Activated CD8-positive, alpha-beta T cell treated with anti-CD3 and anti-CD28 coated beads for 36 hours (primary cell): ENCODE data around the gene MAEA. TPM values are rescaled to one million over a fixed set of nuclear protein-coding genes. Genes with fewer than 3 reads are reported as not detected.

Experiments used
- ATAC-seq: fragments of 200-7000 bp; cut with Tn5 transposase; one replicate; pipeline ENCODE4 v1.10.0; 2021; ENCODE audit warnings: mild to moderate bottlenecking, moderate library complexity
- CTCF ChIA-PET: fragments of 350-600 bp; sonication (Branson Sonifier 250); formaldehyde crosslinking; loops from one replicate; lab custom pipeline; 2021; ENCODE audit warnings: antibody characterized with exemption; lab: Charles Lee
- POLR2A ChIA-PET: fragments of 350-600 bp; sonication (Branson Sonifier 250); formaldehyde crosslinking; loops from one replicate; lab custom pipeline; 2021; ENCODE audit warnings: antibody characterized with exemption; lab: Charles Lee
- DNase-seq: peaks from one replicate; pipeline ENCODE4 v3.0.0-alpha.2; 2020
- H3K27ac Mint-ChIP-seq: one replicate; pipeline ENCODE4 v1.8.0; 2021; ENCODE audit warnings: mild to moderate bottlenecking, mixed read lengths
- H3K27me3 Mint-ChIP-seq: one replicate; pipeline ENCODE4 v1.8.0; 2021; ENCODE audit warnings: mixed read lengths
- H3K36me3 Mint-ChIP-seq: one replicate; pipeline ENCODE4 v1.8.0; 2021; ENCODE audit warnings: low read depth, mixed read lengths
- H3K4me1 Mint-ChIP-seq: one replicate; pipeline ENCODE4 v1.8.0; 2021; ENCODE audit warnings: low read depth, mixed read lengths
- H3K4me3 Mint-ChIP-seq: one replicate; pipeline ENCODE4 v1.8.0; 2021; ENCODE audit warnings: mild to moderate bottlenecking, moderate library complexity, mixed read lengths
- H3K9me3 Mint-ChIP-seq: one replicate; pipeline ENCODE4 v1.8.0; 2021; ENCODE audit warnings: mixed read lengths
- CTCF ChIP-seq: fragments of 200-600 bp; IDR thresholded peaks from one replicate; pipeline ENCODE4 v1.8.0; 2022; ENCODE audit warnings: antibody characterized with exemption, mild to moderate bottlenecking
- intact Hi-C: fragments of 100-400 bp; cut with micrococcal nuclease; formaldehyde crosslinking; loops from one replicate; pipeline ENCODE4 v1.10.0; 2022
- total RNA-seq, 2 experiments: library from RNA; stranded (reverse); gene quantifications; one replicate each; pipeline ENCODE4 v1.2.3, GENCODE V29; 2021

The MAEA gene
- total RNA-seq, 2 experiments from 2014 or later: 32.3 to 37.0 TPM

- Mint-ChIP-seq H3K4me1 (peaks cover 54% of the 10 kb centered on the region), H3K4me3 (no peak overlapping the region)
- POLR2A ChIA-PET: interaction anchor here (2.6 kb wide), 1 partner anchor 12 kb away, joined by 14 read pairs; the partner anchor contains the start of gene MAEA
Measured at GRCh38 chr4:1302159-1302558, 12.5 kb downstream of the MAEA start.

GRCh38 chr4:1305261-1305711 is 15.6 kb downstream of the MAEA start:
- intact Hi-C loops: no loop called here
- H3K9me3 Mint-ChIP-seq: no peaks in the 10 kb centered on the region
- peaks cover 69% of the 10 kb centered on the region for H3K4me1 Mint-ChIP-seq
- no peaks in the 10 kb centered on the region for H3K27me3 Mint-ChIP-seq
- no peak for TF ChIP-seq CTCF
- ChIA-PET CTCF (no interaction called here), POLR2A (no interaction called here)
- peaks cover 24% of the 10 kb centered on the region for H3K36me3 Mint-ChIP-seq
- no peak for DNase-seq
- ATAC-seq: no peak
- H3K4me3 Mint-ChIP-seq: no peak overlapping the region
- H3K27ac Mint-ChIP-seq: peak overlapping the region; percentile 80

More at GRCh38 chr4:1302159-1302558, 12.5 kb downstream of the MAEA start:
- ATAC-seq (no peak), DNase-seq (no peak)
- intact Hi-C loops: no loop called here
- peaks cover 32% of the 10 kb centered on the region for H3K36me3 Mint-ChIP-seq
- no peak for TF ChIP-seq CTCF
- H3K9me3 Mint-ChIP-seq: no peaks in the 10 kb centered on the region
- CTCF ChIA-PET: interaction anchor here (2.1 kb wide), 1 partner anchor 54 kb away, joined by 5 read pairs; no protein-coding TSS in a partner anchor
- no peak overlapping the region for H3K27ac Mint-ChIP-seq
- no peaks in the 10 kb centered on the region for H3K27me3 Mint-ChIP-seq

- ATAC-seq (peak; percentile 24), DNase-seq (peak; percentile 70)
- H3K27me3 Mint-ChIP-seq: no peaks in the 10 kb centered on the region
- peak overlapping the region; percentile 80 for H3K27ac Mint-ChIP-seq
- POLR2A ChIA-PET: interaction anchor here (0.6 kb wide), 1 partner anchor 27 kb away, joined by 3 read pairs; no protein-coding TSS in a partner anchor
- CTCF ChIA-PET: interaction anchor here (1.1 kb wide), 1 partner anchor 50 kb away, joined by 5 read pairs; no protein-coding TSS in a partner anchor
- no peak overlapping the region for H3K4me3 Mint-ChIP-seq
- H3K36me3 Mint-ChIP-seq: peaks cover 24% of the 10 kb centered on the region
- intact Hi-C loops: no loop called here
- H3K4me1 Mint-ChIP-seq: peaks cover 67% of the 10 kb centered on the region
- TF ChIP-seq CTCF: no peak
- no peaks in the 10 kb centered on the region for H3K9me3 Mint-ChIP-seq
Measured at GRCh38 chr4:1305781-1306455, 16.2 kb downstream of the MAEA start.

GRCh38 chr4:1307951-1308735 is 18.5 kb downstream of the MAEA start:
- Mint-ChIP-seq H3K36me3 (peaks cover 27% of the 10 kb centered on the region), H3K27me3 (no peaks in the 10 kb centered on the region), H3K27ac (peak overlapping the region; percentile 81), H3K9me3 (no peaks in the 10 kb centered on the region), H3K4me3 (no peak overlapping the region), H3K4me1 (peaks cover 64% of the 10 kb centered on the region)
- ATAC-seq: no peak
- DNase-seq: no peak
- ChIA-PET CTCF (interaction anchor here (0.7 to 2.5 kb wide), 4 partner anchors 23 to 48 kb away, joined by 3 to 9 read pairs (median 4); no protein-coding TSS in a partner anchor), POLR2A (interaction anchor here (1.3 to 1.8 kb wide), 2 partner anchors 7 to 8 kb away, joined by 3 to 6 read pairs; no protein-coding TSS in a partner anchor)
- intact Hi-C loops: no loop called here
- no peak for TF ChIP-seq CTCF
